H1 (cell line): Measurements from ENCODE around the gene DEK. TPM values are rescaled to one million over a fixed set of nuclear protein-coding genes. Genes with fewer than 3 reads are reported as not detected.

Source experiments
- CTCF ChIA-PET: fragments of 300-600 bp; sonication (Branson Sonifier 250); formaldehyde crosslinking; loops from one replicate; lab custom pipeline; 2021; ENCODE audit not compliant: partially characterized antibody; lab: Charles Lee
- POLR2A ChIA-PET: fragments of 300-600 bp; sonication (Branson Sonifier 250); formaldehyde crosslinking; loops from one replicate; lab custom pipeline; 2021; ENCODE audit warnings: inconsistent platforms; ENCODE audit not compliant: partially characterized antibody; lab: Charles Lee
- DNase-seq, 2 experiments: peaks; one replicate each; pipeline versions ENCODE4 v3.0.0 to v3.0.0-alpha.2; 2010 to 2022; ENCODE audit warnings: low spot score in 2 of 2, low read depth in 1 of 2, mixed read lengths in 1 of 2
- FAIRE-seq: peaks from 2 replicates; lab custom pipeline; 2011; peaks lifted over from hg19 to GRCh38; lab: Jason Lieb, UNC
- H2AFZ ChIP-seq: 2 replicates; pipeline ENCODE4 v1.8.1; 2012; ENCODE audit warnings: low read length, inconsistent platforms
- H2AK5ac ChIP-seq: 2 replicates; pipeline ENCODE4 v1.6.1; 2013; ENCODE audit warnings: low read depth, low read length
- H2BK120ac ChIP-seq: replicated peaks from 2 replicates; pipeline ENCODE3; 2013; ENCODE audit warnings: low read depth, low read length, inconsistent platforms
- H2BK12ac ChIP-seq: 2 replicates; pipeline ENCODE4 v1.6.1; 2013; ENCODE audit warnings: low read depth, low read length
- H2BK15ac ChIP-seq: 2 replicates; pipeline ENCODE4 v1.6.1; 2013; ENCODE audit warnings: low read length
- H2BK20ac ChIP-seq: 2 replicates; pipeline ENCODE4 v1.6.1; 2013; ENCODE audit warnings: low read length
- H2BK5ac ChIP-seq: 2 replicates; pipeline ENCODE4 v1.6.1; 2013; ENCODE audit warnings: low read depth, low read length
- H3K14ac ChIP-seq: 2 replicates; pipeline ENCODE4 v1.6.1; 2013; ENCODE audit warnings: inconsistent platforms; ENCODE audit not compliant: insufficient read length
- H3K18ac ChIP-seq: 2 replicates; pipeline ENCODE4 v1.6.1; 2013; ENCODE audit warnings: low read length; ENCODE audit errors: extremely low read depth
- H3K23ac ChIP-seq: 2 replicates; pipeline ENCODE4 v1.6.1; 2013; ENCODE audit warnings: inconsistent platforms; ENCODE audit not compliant: insufficient read length
- H3K23me2 ChIP-seq: 2 replicates; pipeline ENCODE4 v1.6.1; 2013; ENCODE audit warnings: low read depth, low read length
- H3K27ac ChIP-seq: 2 replicates; pipeline ENCODE4 v1.6.1; 2011; ENCODE audit warnings: low read depth, low read length, inconsistent platforms
- H3K27me3 ChIP-seq, 4 experiments: replicated peaks in 1 of 4; 1 replicate in 1 of 4; 2 replicates in 3 of 4; pipeline versions ENCODE4 v1.6.1 to v1.8.1; 2011 to 2013; ENCODE audit warnings: low read length in 3 of 4, mild to moderate bottlenecking in 3 of 4, inconsistent platforms in 2 of 4, mixed read lengths in 2 of 4, moderate library complexity in 1 of 4; ENCODE audit not compliant: control insufficient read depth in 3 of 4, insufficient read depth in 3 of 4; ENCODE audit errors: extremely low read depth in 1 of 4
- H3K36me3 ChIP-seq, 4 experiments: 2 replicates each; pipeline versions ENCODE4 v1.6.1 to v1.8.1; 2011 to 2013; ENCODE audit warnings: mild to moderate bottlenecking in 4 of 4, low read length in 3 of 4, moderate library complexity in 2 of 4, control low read depth in 1 of 4, inconsistent platforms in 1 of 4; ENCODE audit not compliant: insufficient read depth in 4 of 4, control insufficient read depth in 2 of 4
- H3K4ac ChIP-seq: replicated peaks from 2 replicates; pipeline ENCODE3; 2013; ENCODE audit warnings: low read length, low read depth, mixed read lengths, inconsistent platforms; ENCODE audit not compliant: insufficient read length
- H3K4me1 ChIP-seq, 4 experiments: replicated peaks in 1 of 4; 1 replicate in 1 of 4; 2 replicates in 3 of 4; pipeline versions ENCODE4 v1.6.1 to v1.8.1; 2011 to 2013; ENCODE audit warnings: low read length in 3 of 4, inconsistent platforms in 2 of 4, mixed read lengths in 1 of 4; ENCODE audit not compliant: insufficient read depth in 4 of 4, control insufficient read depth in 3 of 4
- H3K4me2 ChIP-seq, 2 experiments: 2 replicates each; pipeline versions ENCODE4 v1.6.1 to v1.8.1; 2011 to 2013; ENCODE audit warnings: low read depth in 2 of 2, low read length in 2 of 2, control low read depth in 1 of 2, inconsistent platforms in 1 of 2, mild to moderate bottlenecking in 1 of 2; ENCODE audit not compliant: insufficient read depth in 1 of 2
- H3K4me3 ChIP-seq, 4 experiments: fragments of 200-600, 300-600 bp in 1 of 4; sonication (generic), shearing (Covaris generic), sonication (Bioruptor Twin) in 1 of 4; 2 replicates each; pipeline versions ENCODE4 v1.5.1 to v1.8.1; 2011 to 2016; ENCODE audit warnings: low read length in 4 of 4, low read depth in 3 of 4, control low read depth in 2 of 4, inconsistent platforms in 2 of 4, mild to moderate bottlenecking in 2 of 4, mixed read lengths in 1 of 4, moderate library complexity in 1 of 4; ENCODE audit not compliant: insufficient read depth in 2 of 4; ENCODE audit errors: extremely low read depth in 1 of 4
- H3K56ac ChIP-seq: replicated peaks from 2 replicates; pipeline ENCODE3; 2013; ENCODE audit warnings: low read depth, mild to moderate bottlenecking, mixed read lengths, low read length, inconsistent platforms; ENCODE audit not compliant: insufficient read length
- H3K79me1 ChIP-seq: 2 replicates; pipeline ENCODE4 v1.6.1; 2013; ENCODE audit warnings: low read depth, low read length, control low read depth
- H3K79me2 ChIP-seq, 2 experiments: 2 replicates each; pipeline versions ENCODE4 v1.6.1 to v1.8.1; 2012 to 2013; ENCODE audit warnings: low read length in 2 of 2, mild to moderate bottlenecking in 2 of 2, inconsistent platforms in 1 of 2; ENCODE audit not compliant: insufficient read depth in 2 of 2, control insufficient read depth in 1 of 2
- H3K9ac ChIP-seq, 4 experiments: replicated peaks in 1 of 4; 1 replicate in 1 of 4; 2 replicates in 3 of 4; pipeline versions ENCODE4 v1.6.1 to v1.8.1; 2011 to 2013; ENCODE audit warnings: low read depth in 3 of 4, low read length in 3 of 4, control low read depth in 2 of 4, mild to moderate bottlenecking in 2 of 4, moderate library complexity in 2 of 4, inconsistent platforms in 1 of 4; ENCODE audit errors: extremely low read depth in 1 of 4
- H3K9me3 ChIP-seq, 2 experiments: 2 replicates each; pipeline versions ENCODE4 v1.6.1 to v1.8.1; 2012 to 2013; ENCODE audit warnings: mild to moderate bottlenecking in 2 of 2, moderate library complexity in 2 of 2, control low read depth in 1 of 2, inconsistent platforms in 1 of 2, low read depth in 1 of 2, low read length in 1 of 2, mixed read lengths in 1 of 2; ENCODE audit not compliant: insufficient read depth in 2 of 2
- H4K20me1 ChIP-seq, 2 experiments: replicated peaks in 1 of 2; 2 replicates each; pipeline versions ENCODE3 to v1.8.1; 2011 to 2013; ENCODE audit warnings: inconsistent platforms in 2 of 2, low read length in 2 of 2, mild to moderate bottlenecking in 1 of 2; ENCODE audit not compliant: insufficient read depth in 2 of 2, control insufficient read depth in 1 of 2
- H4K5ac ChIP-seq: 2 replicates; pipeline ENCODE4 v1.6.1; 2013; ENCODE audit warnings: low read length, low read depth, mixed read lengths, inconsistent platforms; ENCODE audit not compliant: insufficient read length
- H4K8ac ChIP-seq: 2 replicates; pipeline ENCODE4 v1.8.0; 2013; ENCODE audit warnings: mild to moderate bottlenecking, moderate library complexity, low read length, inconsistent platforms; ENCODE audit not compliant: insufficient read depth; ENCODE audit errors: extremely low read depth
- H4K91ac ChIP-seq: replicated peaks from 2 replicates; pipeline ENCODE3; 2013; ENCODE audit warnings: low read length, mixed read lengths, inconsistent platforms; ENCODE audit not compliant: insufficient read length
- BCL11A ChIP-seq, 2 experiments: IDR thresholded peaks; one replicate each; pipeline ENCODE4 v1.6.1; 2011; ENCODE audit warnings: low read depth in 2 of 2, low read length in 2 of 2, mild to moderate bottlenecking in 2 of 2
- CBX5 ChIP-seq: fragments of 300-800, 300-1000 bp; sonication (generic); IDR thresholded peaks from 2 replicates; pipeline ENCODE4 v1.7.1; 2016; ENCODE audit warnings: antibody characterized with exemption, low read length, low read depth
- CHD2 ChIP-seq: IDR thresholded peaks from 2 replicates; pipeline ENCODE4 v1.6.1; 2012; ENCODE audit warnings: low read length, improper control_type of control experiment
- CREB1 ChIP-seq: IDR thresholded peaks from 2 replicates; pipeline ENCODE4 v1.6.1; 2012; ENCODE audit warnings: inconsistent platforms
- FOSL1 ChIP-seq: IDR thresholded peaks from 2 replicates; pipeline ENCODE4 v1.6.1; 2011; ENCODE audit warnings: mild to moderate bottlenecking, low read depth, low read length, moderate library complexity; ENCODE audit not compliant: insufficient read depth
- HDAC2 ChIP-seq, 2 experiments: fragments of 300-600 bp in 1 of 2; sonication (generic) in 1 of 2; IDR thresholded peaks; 2 replicates each; pipeline ENCODE4 v1.6.1; 2011 to 2012; ENCODE audit warnings: low read depth in 2 of 2, low read length in 2 of 2, mild to moderate bottlenecking in 2 of 2, moderate library complexity in 2 of 2, borderline replicate concordance in 1 of 2, inconsistent platforms in 1 of 2
- KDM1A ChIP-seq: fragments of 200-600, 300-600 bp; sonication (generic); IDR thresholded peaks from 2 replicates; pipeline ENCODE4 v1.7.1; 2016; ENCODE audit warnings: mild to moderate bottlenecking, low read length, borderline replicate concordance
- RAD21 ChIP-seq, 2 experiments: IDR thresholded peaks in 1 of 2; conservative IDR thresholded peaks in 1 of 2; 2 replicates each; pipeline ENCODE4 v1.6.1; 2011; ENCODE audit warnings: low read depth in 2 of 2, low read length in 2 of 2, improper control_type of control experiment in 1 of 2, inconsistent platforms in 1 of 2, mild to moderate bottlenecking in 1 of 2, moderate library complexity in 1 of 2
- SIN3A ChIP-seq, 2 experiments: IDR thresholded peaks in 1 of 2; conservative IDR thresholded peaks in 1 of 2; 2 replicates each; pipeline ENCODE4 v1.6.1; 2011 to 2012; ENCODE audit warnings: low read length in 2 of 2, improper control_type of control experiment in 1 of 2, low read depth in 1 of 2, mild to moderate bottlenecking in 1 of 2
- TAF1 ChIP-seq: IDR thresholded peaks from 2 replicates; pipeline ENCODE4 v1.6.1; 2011; ENCODE audit warnings: mild to moderate bottlenecking, low read depth, low read length
- TBP ChIP-seq: IDR thresholded peaks from 2 replicates; pipeline ENCODE4 v1.6.1; 2011; ENCODE audit warnings: low read depth, low read length, improper control_type of control experiment
- WGBS, 2 experiments: shearing (Covaris generic) in 1 of 2; methylation state at CpG; one replicate each; pipeline versions ENCODE4 v1.1.6 to v1.1.7; 2013 to 2015; ENCODE audit warnings: low lambda C conversion rate in 2 of 2, mixed read lengths in 2 of 2, inconsistent platforms in 1 of 2, low coverage in 1 of 2, missing lambda C conversion rate in 1 of 2; ENCODE audit not compliant: insufficient replicate concordance in 2 of 2, insufficient coverage in 1 of 2, insufficient read length in 1 of 2; ENCODE audit errors: extremely low coverage in 1 of 2, missing lambda C conversion rate in 1 of 2; 5-methylcytosine and 5-hydroxymethylcytosine counted together
- polyA plus RNA-seq, 7 experiments: library from polyadenylated mRNA; depleted of rRNA in 3 of 7; stranded (reverse) in 5 of 7; unstranded in 2 of 7; fragments of >200 nt in 5 of 7; fragments of 200-250 nt in 2 of 7; gene quantifications; 1 replicate in 5 of 7; 2 replicates in 1 of 7; 4 replicates in 1 of 7; pipeline versions ENCODE4 v1.2.1 to v1.2.3, GENCODE V29; 2011 to 2013; ENCODE audit warnings: missing spikeins in 2 of 7, mixed read lengths in 2 of 7
- total RNA-seq: library from RNA; stranded (reverse); fragmentation: NEBNext Ultra II Directional; extraction: Animal tissue kit (Norgen Biotek cat#: 25700); gene quantifications from 2 replicates; pipeline ENCODE4 v1.2.1, GENCODE V29; 2021

The DEK gene
- total and polyA plus RNA-seq, 2 of the 8 experiments (the other 6 are each of a cell fraction or from before 2014, with no cell fraction given): 40.0 to 228 TPM

- Histone ChIP-seq H2BK5ac (no peak overlapping the region), H3K36me3 (no peaks in the 10 kb centered on the region; a peak in 1 of 8 replicates), H2AK5ac (no peak overlapping the region), H4K91ac (no peak overlapping the region), H3K4ac (no peak overlapping the region), H4K8ac (no peak overlapping the region), H2BK20ac (no peak overlapping the region), H3K9me3 (no peaks in the 10 kb centered on the region), H2AFZ (no peak overlapping the region), H3K79me2 (peaks cover 9 to 12% of the 10 kb centered on the region in 2 experiments), H3K4me2 (no peak overlapping the region), H3K4me1 (peaks cover 0 to 10% (median 2%) of the 10 kb centered on the region in 4 experiments; a peak in 4 of 7 replicates), H3K23ac (no peak overlapping the region), H2BK12ac (0 out of 2 replicates have a peak overlapping the region, but pooled peaks have one; percentile 7), H3K79me1 (no peaks in the 10 kb centered on the region), H3K23me2 (peaks cover 6% of the 10 kb centered on the region), H3K18ac (no peak overlapping the region), H3K56ac (no peak overlapping the region), H3K27me3 (no peaks in the 10 kb centered on the region; a peak in 1 of 7 replicates), H4K5ac (no peak overlapping the region), H3K4me3 (no peak overlapping the region), H3K14ac (no peak overlapping the region), H3K27ac (no peak overlapping the region), H3K9ac (no peak overlapping the region), H2BK120ac (no peak overlapping the region), H2BK15ac (no peak overlapping the region), H4K20me1 (no peaks in the 10 kb centered on the region)
- WGBS, 2 experiments: 90% methylated on average over 4 of the region's 4 CpGs; no CpG with 5 or more reads in 1 of the 2 experiments
- POLR2A ChIA-PET: interaction anchor here (0.9 to 2.7 kb wide), 4 partner anchors 10 to 35 kb away, joined by 4 to 10 read pairs (median 6); no protein-coding TSS in a partner anchor
- no peak for TF ChIP-seq TBP
- TF ChIP-seq CBX5: no peak
- TF ChIP-seq SIN3A (conservative IDR thresholded peaks at IDR 0.05 in 1 of 2, IDR thresholded peaks at IDR 0.05 in 1 of 2; ENCODE audit: low read depth in 1 of 2, low read length in 2 of 2): no peak
- TF ChIP-seq HDAC2 (IDR thresholded peaks at IDR 0.05; ENCODE audit: borderline replicate concordance in 1 of 2, low read depth in 2 of 2, low read length in 2 of 2): no peak
- no peak for TF ChIP-seq FOSL1
- no peak for TF ChIP-seq KDM1A
- TF ChIP-seq CHD2: no peak
- no peak for TF ChIP-seq TAF1
- no peak for TF ChIP-seq CREB1
- TF ChIP-seq BCL11A (IDR thresholded peaks at IDR 0.05; ENCODE audit: low read depth in 2 of 2, low read length in 2 of 2): no peak
- no peak for TF ChIP-seq RAD21 (IDR thresholded peaks at IDR 0.05 in 1 of 2, conservative IDR thresholded peaks at IDR 0.05 in 1 of 2; ENCODE audit: low read depth in 2 of 2, low read length in 2 of 2)
- CTCF ChIA-PET: interaction anchor here (1.0 to 1.5 kb wide), 5 partner anchors 9 to 237 kb away, joined by 3 read pairs; no protein-coding TSS in a partner anchor
- no peak for DNase-seq
- FAIRE-seq: no peak
These were observed 3.7 kb upstream of the DEK start for GRCh38 chr6:18268066-18268465.
